HL-60/S4 treated with phorbol 12-myristate 13-acetate at 8.2 ng/mL for 4 days and 3 days (cell line): ENCODE measurements around the gene SPATA21.

ENCODE experiments used
- in situ Hi-C: fragments of 300-500 bp; cut with MboI; formaldehyde crosslinking; loops from 2 replicates; pipeline ENCODE4 v1.15.0; 2022; ENCODE audit warnings: low sequenced_read_pairs

Gene SPATA21

DNA sequence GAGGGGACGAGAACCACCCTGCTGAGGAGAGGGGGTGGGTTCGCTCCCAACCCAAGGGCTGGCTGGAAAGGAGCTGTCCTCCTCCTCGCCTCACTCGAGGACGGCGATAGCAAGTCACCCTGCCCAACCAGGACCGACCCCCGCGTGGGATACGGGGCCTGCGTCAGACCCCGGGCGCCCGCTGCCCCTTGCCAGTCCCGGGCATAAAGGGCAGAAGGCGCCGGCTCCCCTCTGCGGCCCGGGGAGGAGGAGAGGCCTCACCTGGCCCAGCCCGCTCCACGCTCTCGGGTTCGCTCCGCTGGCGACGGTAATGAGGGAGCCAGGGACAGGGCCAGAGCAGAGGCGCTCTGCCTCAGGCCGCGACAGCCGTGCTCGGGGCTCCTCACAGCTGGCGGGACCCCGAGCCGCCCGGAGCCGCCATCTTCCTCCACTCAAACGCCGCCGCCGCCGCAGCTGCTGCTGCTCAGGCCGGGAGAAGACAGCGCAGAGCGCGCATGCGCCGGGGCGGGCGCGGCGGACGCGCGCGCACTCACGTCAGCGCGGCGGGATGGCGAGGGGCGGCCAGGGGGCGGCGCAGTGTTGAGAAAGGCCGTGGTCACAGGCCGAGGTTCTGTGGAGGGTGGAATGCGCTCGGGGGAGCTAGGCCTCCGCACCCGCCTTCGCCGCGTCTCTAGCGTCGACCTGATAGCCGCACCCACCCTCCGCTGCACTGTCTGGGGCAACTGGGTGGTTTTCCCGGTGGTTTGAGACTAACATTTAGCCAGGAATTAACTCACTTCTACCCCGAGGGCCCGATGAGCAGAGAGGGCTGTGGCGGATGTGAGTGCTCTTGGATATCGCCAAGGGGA, 85.0 kb downstream of the SPATA21 start, which contains the start of gene FBXO42:
Gene FBXO42 (minus strand): TSS at position 487 of the 848 bp plus-strand sequence. CDS start 37,062 bp downstream, outside the sequence.
- in situ Hi-C loops, result no loop called here

GRCh38 chr1:16351456-16351993, 85.7 kb downstream of the SPATA21 start:
- in situ Hi-C loops, result no loop called here

GRCh38 chr1:16349847-16350406, 87.3 kb downstream of the SPATA21 start:
- in situ Hi-C loops, result no loop called here
